Neural progenitor cell (in vitro differentiated cells): Measurements from ENCODE around the gene NTF3. TPM values are rescaled to one million over a fixed set of nuclear protein-coding genes. Genes with fewer than 3 reads are reported as not detected.

Experiments
- DNase-seq: peaks from one replicate; pipeline ENCODE4 v3.0.0-alpha.2; 2016; ENCODE audit warnings: low spot score
- H2AFZ ChIP-seq: fragments of 200-600 bp; sonication (generic); replicated peaks from 2 replicates; pipeline ENCODE4 v1.6.1; 2016; ENCODE audit warnings: antibody characterized with exemption
- H3F3A ChIP-seq: fragments of 200-600 bp; sonication (generic); 2 replicates; pipeline ENCODE4 v1.6.1; 2016; ENCODE audit warnings: antibody characterized with exemption, low read depth
- H3K27ac ChIP-seq: fragments of 200-600 bp; sonication (generic); 2 replicates; pipeline ENCODE4 v1.5.1; 2016; ENCODE audit warnings: mild to moderate bottlenecking
- H3K27me3 ChIP-seq: fragments of 200-600 bp; sonication (generic); 2 replicates; pipeline ENCODE4 v1.6.1; 2016; ENCODE audit warnings: mild to moderate bottlenecking, moderate library complexity
- H3K36me3 ChIP-seq: fragments of 200-600 bp; sonication (generic); 2 replicates; pipeline ENCODE4 v1.5.1; 2016
- H3K4me1 ChIP-seq: fragments of 200-600 bp; sonication (generic); 2 replicates; pipeline ENCODE4 v1.6.1; 2016; ENCODE audit warnings: mixed run types
- H3K4me2 ChIP-seq: fragments of 200-600 bp; sonication (generic); 2 replicates; pipeline ENCODE4 v1.6.1; 2016
- H3K4me3 ChIP-seq: fragments of 200-600 bp; sonication (generic); 2 replicates; pipeline ENCODE4 v1.5.1; 2016
- H3K79me2 ChIP-seq: fragments of 200-600 bp; sonication (generic); 2 replicates; pipeline ENCODE4 v1.6.1; 2016; ENCODE audit warnings: low read depth
- H3K9ac ChIP-seq: fragments of 200-600 bp; sonication (generic); 2 replicates; pipeline ENCODE4 v1.6.1; 2016
- H3K9me3 ChIP-seq: fragments of 200-600 bp; sonication (generic); 2 replicates; pipeline ENCODE4 v1.5.1; 2016; ENCODE audit warnings: low read depth
- H4K20me1 ChIP-seq: fragments of 200-600 bp; sonication (generic); 2 replicates; pipeline ENCODE4 v1.6.1; 2016; ENCODE audit warnings: low read depth
- H3K27ac Mint-ChIP-seq: 3 replicates; pipeline ENCODE4 v1.8.0; 2021; ENCODE audit warnings: mixed read lengths
- H3K27me3 Mint-ChIP-seq: 2 replicates; pipeline ENCODE4 v1.8.0; 2022; ENCODE audit warnings: low read depth, mild to moderate bottlenecking, inconsistent platforms, moderate library complexity, mixed read lengths; ENCODE audit not compliant: insufficient read depth
- H3K36me3 Mint-ChIP-seq: 3 replicates; pipeline ENCODE4 v1.8.0; 2021; ENCODE audit warnings: mixed read lengths
- H3K4me1 Mint-ChIP-seq: 3 replicates; pipeline ENCODE4 v1.8.0; 2021; ENCODE audit warnings: mixed read lengths
- H3K4me3 Mint-ChIP-seq: 3 replicates; pipeline ENCODE4 v1.8.0; 2021; ENCODE audit warnings: mild to moderate bottlenecking, moderate library complexity, mixed read lengths
- H3K9me3 Mint-ChIP-seq: 3 replicates; pipeline ENCODE4 v1.8.0; 2020; ENCODE audit warnings: mixed read lengths
- EZH2 ChIP-seq: fragments of 200-600 bp; sonication (generic); IDR thresholded peaks from 2 replicates; pipeline ENCODE4 v1.6.1; 2017; ENCODE audit warnings: antibody characterized with exemption, mild to moderate bottlenecking, moderate library complexity
- EZH2phosphoT487 ChIP-seq: fragments of 200-600 bp; sonication (generic); IDR thresholded peaks from 2 replicates; pipeline ENCODE4 v1.6.1; 2017; ENCODE audit warnings: antibody characterized with exemption
- total RNA-seq: library from RNA; depleted of rRNA; stranded (reverse); fragments of >200 nt; gene quantifications from 2 replicates; pipeline ENCODE4 v1.2.3, GENCODE V29; 2015; ENCODE audit warnings: low replicate concordance
- TF ChIP-seq, protein P1 (sequence below): fragments of 200-600 bp; sonication (generic); IDR thresholded peaks from 2 replicates; pipeline ENCODE4 v1.5.1; 2017; ENCODE audit warnings: antibody characterized with exemption, mild to moderate bottlenecking

Gene NTF3
- total RNA-seq, 1 donor from 2014 or later: 6.7 TPM

- no peaks in the 10 kb centered on the region for H3K4me1 Mint-ChIP-seq
- H3K4me1 ChIP-seq: no peaks in the 10 kb centered on the region
- no peaks in the 10 kb centered on the region for H3F3A ChIP-seq
- peaks cover 2% of the 10 kb centered on the region for H3K36me3 Mint-ChIP-seq
- H3K27me3 Mint-ChIP-seq: no peaks in the 10 kb centered on the region
- no peaks in the 10 kb centered on the region for H3K27me3 ChIP-seq
- no peak overlapping the region for H3K9ac ChIP-seq
- H3K9me3 Mint-ChIP-seq: peaks cover 2% of the 10 kb centered on the region
- TF ChIP-seq, protein P1, sequence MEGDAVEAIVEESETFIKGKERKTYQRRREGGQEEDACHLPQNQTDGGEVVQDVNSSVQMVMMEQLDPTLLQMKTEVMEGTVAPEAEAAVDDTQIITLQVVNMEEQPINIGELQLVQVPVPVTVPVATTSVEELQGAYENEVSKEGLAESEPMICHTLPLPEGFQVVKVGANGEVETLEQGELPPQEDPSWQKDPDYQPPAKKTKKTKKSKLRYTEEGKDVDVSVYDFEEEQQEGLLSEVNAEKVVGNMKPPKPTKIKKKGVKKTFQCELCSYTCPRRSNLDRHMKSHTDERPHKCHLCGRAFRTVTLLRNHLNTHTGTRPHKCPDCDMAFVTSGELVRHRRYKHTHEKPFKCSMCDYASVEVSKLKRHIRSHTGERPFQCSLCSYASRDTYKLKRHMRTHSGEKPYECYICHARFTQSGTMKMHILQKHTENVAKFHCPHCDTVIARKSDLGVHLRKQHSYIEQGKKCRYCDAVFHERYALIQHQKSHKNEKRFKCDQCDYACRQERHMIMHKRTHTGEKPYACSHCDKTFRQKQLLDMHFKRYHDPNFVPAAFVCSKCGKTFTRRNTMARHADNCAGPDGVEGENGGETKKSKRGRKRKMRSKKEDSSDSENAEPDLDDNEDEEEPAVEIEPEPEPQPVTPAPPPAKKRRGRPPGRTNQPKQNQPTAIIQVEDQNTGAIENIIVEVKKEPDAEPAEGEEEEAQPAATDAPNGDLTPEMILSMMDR: no peak
- TF ChIP-seq EZH2: no peak
- TF ChIP-seq EZH2phosphoT487: no peak
- no peak overlapping the region for H3K4me3 ChIP-seq
- H3K9me3 ChIP-seq: no peaks in the 10 kb centered on the region
- H3K27ac Mint-ChIP-seq: no peak overlapping the region
- no peaks in the 10 kb centered on the region for H3K36me3 ChIP-seq
- peaks cover 34% of the 10 kb centered on the region for H3K79me2 ChIP-seq
- H3K4me2 ChIP-seq: no peak overlapping the region
- DNase-seq: no peak
- H4K20me1 ChIP-seq: peaks cover 10% of the 10 kb centered on the region
- no peak overlapping the region for H2AFZ ChIP-seq
- H3K27ac ChIP-seq: no peak overlapping the region
- H3K4me3 Mint-ChIP-seq: no peak overlapping the region
These were observed 28.9 kb downstream of the NTF3 start for GRCh38 chr12:5460817-5461216.

- H3K27me3 Mint-ChIP-seq: no peaks in the 10 kb centered on the region
- Histone ChIP-seq H3F3A (no peaks in the 10 kb centered on the region), H4K20me1 (peaks cover 3% of the 10 kb centered on the region), H3K4me2 (no peak overlapping the region), H3K9ac (no peak overlapping the region), H3K9me3 (no peaks in the 10 kb centered on the region), H3K27me3 (no peaks in the 10 kb centered on the region), H3K4me1 (no peaks in the 10 kb centered on the region), H3K27ac (no peak overlapping the region), H3K36me3 (no peaks in the 10 kb centered on the region), H3K4me3 (no peak overlapping the region), H2AFZ (no peak overlapping the region), H3K79me2 (peaks cover 34% of the 10 kb centered on the region)
- H3K9me3 Mint-ChIP-seq: peaks cover 2% of the 10 kb centered on the region
- no peaks in the 10 kb centered on the region for H3K4me1 Mint-ChIP-seq
- TF ChIP-seq EZH2: no peak
- no peak for TF ChIP-seq EZH2phosphoT487
- TF ChIP-seq, protein P1: no peak
- H3K27ac Mint-ChIP-seq: no peak overlapping the region
- no peak for DNase-seq
- no peak overlapping the region for H3K4me3 Mint-ChIP-seq
- H3K36me3 Mint-ChIP-seq: peaks cover 2% of the 10 kb centered on the region
These were observed 30.1 kb downstream of the NTF3 start for GRCh38 chr12:5461966-5462365.

GRCh38 chr12:5464096-5464495, 32.2 kb downstream of the NTF3 start:
- no peak overlapping the region for H3K9ac ChIP-seq
- peaks cover 3% of the 10 kb centered on the region for H4K20me1 ChIP-seq
- H3K27me3 ChIP-seq: no peaks in the 10 kb centered on the region
- no peak overlapping the region for H2AFZ ChIP-seq
- no peaks in the 10 kb centered on the region for H3K9me3 ChIP-seq
- H3K4me1 ChIP-seq: no peaks in the 10 kb centered on the region
- Mint-ChIP-seq H3K36me3 (peaks cover 2% of the 10 kb centered on the region), H3K27ac (no peak overlapping the region), H3K4me1 (peaks cover 2% of the 10 kb centered on the region), H3K4me3 (no peak overlapping the region), H3K27me3 (no peaks in the 10 kb centered on the region), H3K9me3 (peaks cover 2% of the 10 kb centered on the region)
- no peak overlapping the region for H3K4me2 ChIP-seq
- peaks cover 42% of the 10 kb centered on the region for H3K79me2 ChIP-seq
- no peak overlapping the region for H3K4me3 ChIP-seq
- no peaks in the 10 kb centered on the region for H3F3A ChIP-seq
- H3K36me3 ChIP-seq: no peaks in the 10 kb centered on the region
- DNase-seq: no peak
- TF ChIP-seq EZH2: no peak
- TF ChIP-seq EZH2phosphoT487: no peak
- TF ChIP-seq, protein P1: no peak
- H3K27ac ChIP-seq: no peak overlapping the region
